Left colon (tissue), 2 donors: ENCODE data around the gene MASP2. TPM values are rescaled to one million over a fixed set of nuclear protein-coding genes. Genes with fewer than 3 reads are reported as not detected.
A peak's percentile ranks its signal among the peaks of the same experiment; 100 is the strongest.
"Not testable (repeated sequence)": the region's sequence is repeated elsewhere in the genome, so short reads cannot be mapped to it uniquely, and the experiment has no call there.

Experiments used
- ATAC-seq: fragments of 200-7000 bp; cut with Tn5 transposase; one replicate; pipeline ENCODE4 v1.9.1; 2020; ENCODE audit warnings: mild to moderate bottlenecking, moderate library complexity
- DNase-seq, 2 donors: peaks; one replicate each; pipeline ENCODE4 v3.0.0-alpha.2; 2020
- intact Hi-C, 2 donors: fragments of 100-400 bp; cut with DNase I in 1 of 2; cut with micrococcal nuclease in 1 of 2; formaldehyde crosslinking; loops; one replicate each; pipeline versions ENCODE4 v1.11.2 to v1.14.0; 2022; cut with DNase I, micrococcal nuclease
- long read RNA-seq: library from polyadenylated mRNA; unstranded; transcript quantifications from one replicate; pipeline ENCODE4 v2.0.0, GENCODE V29; 2021
- total RNA-seq, 2 donors: library from RNA; stranded (reverse); fragmentation: NEBNext Ultra II Directional; extraction: Animal tissue kit (Norgen Biotek cat#: 25700); gene quantifications; one replicate each; pipeline ENCODE4 v1.2.1, GENCODE V29; 2021
- donor health status: DM: no; HTN: no; CAD: no.
- donor health status: DM: yes; HTN: yes; CAD: no.

Gene MASP2
- not detected for total RNA-seq
- long read RNA-seq, partial matches to known transcripts = 0 of 1 reads
- long read RNA-seq, other reads (novel, unspliced or antisense) = 1 of 1 reads

DNA sequence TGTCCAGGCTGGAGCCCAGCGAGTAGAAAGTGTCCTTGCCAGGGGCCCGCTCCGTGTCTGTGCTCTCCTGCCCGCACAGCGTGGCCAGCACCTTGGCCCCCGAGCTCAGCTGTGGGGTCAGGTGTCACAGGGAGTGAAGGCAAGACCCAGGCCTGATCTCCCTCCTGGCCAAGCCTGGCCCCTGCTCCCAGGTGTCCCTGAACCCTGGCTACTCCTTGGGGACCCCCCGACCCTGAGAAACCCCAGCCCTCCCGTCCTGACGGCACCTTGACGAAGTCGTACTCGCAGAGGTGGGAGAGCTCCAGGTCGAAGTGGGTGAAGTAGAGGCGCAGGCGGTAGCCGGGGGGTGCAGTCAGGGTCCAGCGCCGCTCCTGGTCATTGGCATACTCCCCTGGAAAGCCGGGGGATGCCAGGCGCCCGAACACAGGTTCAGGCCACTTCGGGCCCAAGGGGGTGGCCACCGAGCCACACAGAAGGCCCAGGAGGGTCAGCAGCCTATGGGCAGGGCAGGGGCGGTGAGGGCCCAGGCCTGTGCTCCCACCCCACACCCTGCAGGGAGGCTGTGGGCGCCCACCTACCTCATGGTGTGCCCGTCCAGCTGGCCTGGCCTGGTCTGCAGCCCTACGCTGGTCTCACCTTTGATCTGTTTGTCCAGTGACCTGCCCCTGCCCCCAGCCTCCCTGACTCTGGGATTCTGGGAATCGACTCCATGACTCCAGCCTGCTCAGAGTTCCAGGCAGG lies at the start of gene MASP2:
MASP2 (minus strand) TSS at position 615 of the 741 bp plus-strand sequence; CDS start at position 583, 32 bp downstream.
- DNase-seq (no peak), ATAC-seq (no peak)
- intact Hi-C loops = no loop called here

GRCh38 chr1:11083784-11084183 lies 36.7 kb upstream of the MASP2 start:
- DNase-seq, ATAC-seq, intact Hi-C loops: not testable (repeated sequence)

DNA sequence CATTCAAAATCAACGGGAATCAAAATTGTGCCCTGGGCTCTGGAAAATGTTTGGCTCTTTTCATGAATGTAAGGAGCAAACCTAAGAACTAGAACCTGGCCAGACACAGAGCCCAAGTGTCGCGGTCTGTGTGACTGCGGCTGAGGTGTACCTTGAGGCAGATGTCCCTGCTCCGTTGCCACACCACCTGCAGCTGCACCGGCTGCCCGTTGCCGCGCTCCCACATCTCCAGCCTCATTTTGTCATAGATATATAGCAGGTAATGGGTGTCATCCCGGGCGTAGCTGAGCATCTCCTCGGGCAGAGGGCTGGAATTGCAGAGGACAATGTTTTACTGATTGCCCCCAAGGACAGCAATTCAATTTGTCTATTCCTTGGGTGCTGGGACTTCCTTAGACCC lies 33.9 kb upstream of the MASP2 start:
- no peak for DNase-seq
- no peak for ATAC-seq
- intact Hi-C loops = no loop called here

DNA sequence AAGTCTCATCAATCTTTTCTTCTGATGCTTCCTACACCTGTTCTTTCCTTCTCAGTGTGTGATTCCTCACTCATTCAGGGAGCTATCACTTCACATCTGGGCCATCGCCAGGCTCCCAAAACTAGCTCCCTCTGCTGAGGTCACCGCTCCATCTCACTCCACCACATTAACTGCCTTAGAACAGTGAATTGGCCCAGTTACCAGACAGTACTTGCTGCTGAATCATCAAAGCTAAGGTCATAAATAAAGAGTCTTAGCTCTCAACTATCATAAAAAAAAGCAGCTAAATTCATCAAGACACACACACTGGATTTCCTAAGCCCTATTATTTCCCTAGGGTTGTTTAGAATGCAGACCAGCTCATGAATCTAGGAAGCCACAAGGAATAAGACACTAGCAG lies 31.6 kb upstream of the MASP2 start:
- ATAC-seq (no peak), DNase-seq (no peak)
- intact Hi-C loops = no loop called here

- intact Hi-C loops, DNase-seq, ATAC-seq: not testable (repeated sequence)
Measured at GRCh38 chr1:11073398-11073797, 26.4 kb upstream of the MASP2 start.

GRCh38 chr1:11072216-11072917 lies 25.3 kb upstream of the MASP2 start:
- DNase-seq (no peak), ATAC-seq (peak; percentile 54)
- intact Hi-C loops = no loop called here

GRCh38 chr1:11071463-11072215 lies 24.6 kb upstream of the MASP2 start:
- peak; percentile 69 for ATAC-seq
- DNase-seq = no peak
- intact Hi-C loops = no loop called here

DNA sequence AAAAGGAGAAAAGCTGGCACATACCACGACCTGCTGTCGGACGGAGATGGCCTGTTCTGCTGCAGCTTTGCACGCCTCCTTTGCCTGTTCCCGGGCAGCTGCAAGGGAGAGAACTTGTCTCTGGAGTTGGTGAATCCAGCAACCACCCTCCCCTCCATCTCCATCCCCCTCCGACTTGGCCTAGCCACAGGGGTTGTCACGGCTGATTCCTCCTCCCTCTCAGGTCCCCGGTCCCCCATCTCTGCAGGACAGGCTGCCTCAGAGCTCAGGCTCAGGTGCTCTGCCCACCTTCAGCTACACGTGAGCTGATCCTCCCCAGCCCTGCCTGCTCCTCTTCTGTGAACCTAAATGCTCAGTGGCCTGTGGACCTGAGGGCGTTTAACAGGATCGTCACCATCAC lies 23.8 kb upstream of the MASP2 start:
- no peak for ATAC-seq
- intact Hi-C loops = no loop called here
- no peak for DNase-seq

- ATAC-seq (peak; percentile 31), DNase-seq (no peak)
- intact Hi-C loops = no loop called here
Measured at GRCh38 chr1:11068600-11069473, 21.8 kb upstream of the MASP2 start.

- ATAC-seq (peak; percentile 22), DNase-seq (no peak)
- intact Hi-C loops = no loop called here
Measured at GRCh38 chr1:11067716-11068599, 20.9 kb upstream of the MASP2 start.

GRCh38 chr1:11065796-11066195 lies 18.8 kb upstream of the MASP2 start:
- ATAC-seq (no peak), DNase-seq (no peak)
- intact Hi-C loops = no loop called here

- no peak for ATAC-seq
- no peak for DNase-seq
- intact Hi-C loops = no loop called here
Measured at GRCh38 chr1:11064942-11065341, 17.9 kb upstream of the MASP2 start.

DNA sequence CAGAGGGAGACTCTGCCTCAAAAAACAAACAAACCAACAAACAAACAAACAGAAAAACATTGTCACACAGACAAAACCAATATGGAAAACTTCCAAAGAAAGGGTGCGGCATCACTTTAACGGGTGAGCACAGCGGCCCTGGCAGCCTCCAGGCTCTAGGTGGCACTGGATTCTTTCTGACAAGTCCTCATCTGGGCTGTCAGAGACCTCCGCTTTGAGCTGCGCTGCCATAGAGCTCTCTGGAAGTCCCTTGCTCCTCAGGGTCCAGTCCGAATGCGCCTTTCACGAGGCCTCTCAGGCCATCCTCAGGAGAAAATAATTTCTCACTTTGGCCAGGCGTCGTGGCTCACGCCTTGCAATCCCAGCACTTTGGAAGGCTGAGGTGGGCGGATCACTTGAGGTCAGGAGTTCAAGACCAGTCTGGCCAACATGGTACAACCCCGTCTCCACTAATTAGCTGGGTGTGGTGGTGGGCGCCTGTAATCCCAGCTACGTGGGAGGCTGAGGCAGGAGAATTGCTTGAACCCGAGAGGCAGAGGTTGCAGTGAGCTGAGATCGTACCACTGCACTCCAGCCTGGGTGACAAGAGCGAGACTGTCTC lies 17.0 kb upstream of the MASP2 start:
- DNase-seq, intact Hi-C loops, ATAC-seq: not testable (repeated sequence)

DNA sequence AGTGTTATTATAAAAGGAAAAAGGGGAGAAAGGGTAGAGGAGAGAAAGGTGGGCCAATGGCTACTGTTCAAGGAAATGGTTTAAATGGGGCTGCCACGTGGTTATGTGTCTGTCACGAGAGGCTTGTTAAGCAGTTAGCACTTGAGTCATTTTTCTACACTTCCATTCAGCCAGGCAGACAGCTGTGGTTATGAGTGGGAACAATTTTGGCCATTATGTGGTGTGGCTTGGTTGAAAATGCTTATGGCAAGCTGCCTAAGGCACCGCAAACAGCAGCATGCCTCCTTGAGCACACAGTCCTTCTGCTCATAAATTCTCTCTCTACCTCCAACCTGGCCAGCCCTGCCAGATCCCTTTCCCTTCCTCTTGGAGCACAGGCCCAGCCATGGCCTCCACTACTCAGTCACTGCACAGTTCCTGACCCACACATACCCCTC lies 15.9 kb upstream of the MASP2 start:
- DNase-seq (no peak), ATAC-seq (no peak)
- intact Hi-C loops = no loop called here

GRCh38 chr1:11061652-11062365 lies 14.8 kb upstream of the MASP2 start:
- intact Hi-C loops = no loop called here
- DNase-seq (no peak), ATAC-seq (no peak)

DNA sequence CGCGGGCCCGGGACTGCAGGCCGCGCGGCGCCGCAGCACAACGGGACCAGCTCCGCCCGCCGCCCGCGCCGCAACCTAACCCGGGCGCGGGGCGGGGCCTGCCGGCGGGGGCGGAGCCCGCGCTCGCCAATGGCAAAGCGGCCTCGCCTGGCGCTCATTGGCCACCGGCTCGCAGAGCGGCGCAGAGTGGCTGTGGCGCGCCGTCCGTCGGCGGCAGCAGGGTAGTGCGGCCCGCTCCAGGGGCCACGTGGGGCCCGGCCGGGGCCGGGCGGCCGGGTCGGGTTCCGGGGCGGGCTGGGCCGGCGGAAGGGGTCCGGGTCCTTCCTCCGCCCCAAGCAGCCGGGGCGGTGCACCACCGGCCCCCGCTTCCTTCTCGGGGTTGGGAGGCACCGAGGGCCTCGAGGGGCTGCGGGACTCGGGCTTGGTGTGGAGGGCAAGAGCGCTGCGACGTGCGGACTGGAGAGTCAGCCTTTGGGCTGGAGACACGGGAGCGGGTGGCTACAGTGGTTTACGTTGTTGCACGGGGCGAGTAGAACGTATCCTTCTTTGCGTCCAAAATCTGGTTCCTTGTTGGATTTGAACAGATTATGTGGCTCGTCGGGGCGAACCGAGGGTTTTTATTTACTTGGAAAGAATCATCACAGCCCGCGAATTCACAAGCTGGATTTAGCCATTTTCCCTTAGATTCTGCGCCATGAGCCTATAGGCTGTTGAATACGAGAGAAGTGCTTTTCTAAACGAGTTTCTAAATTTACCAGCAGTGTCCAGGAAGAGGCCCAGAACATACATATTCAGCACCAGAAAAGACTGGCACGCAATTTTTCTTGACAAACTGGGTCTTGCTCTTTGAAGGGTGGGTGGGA lies 13.2 kb upstream of the MASP2 start, which contains the start of gene SRM:
SRM (minus strand) TSS at position 51 of the 863 bp plus-strand sequence. CDS start 75 bp downstream, outside the sequence.
- intact Hi-C loops = no loop called here
- ATAC-seq (peak; percentile 96), DNase-seq (peak; percentile 86 to 91)
